ENCODE data around the gene SERPINA1.
"Not testable (repeated sequence)": the region's sequence is repeated elsewhere in the genome, so short reads cannot be mapped to it uniquely, and the experiment has no call there.

The SERPINA1 gene

GRCh38 chr14:94357166-94357565 lies 31.2 kb downstream of the SERPINA1 start:
- FAIRE-seq (no peak), DNase-seq (ENCODE audit: insufficient read length, low spot score) (no peak)
- TF ChIP-seq POU2F2 (IDR thresholded peaks at IDR 0.05; ENCODE audit: low read depth, low read length) (no peak), POLR2A (IDR thresholded peaks at IDR 0.05; ENCODE audit: low read depth, low read length) (no peak), TAF1 (IDR thresholded peaks at IDR 0.05; ENCODE audit: low read depth, low read length) (no peak), PAX5 (IDR thresholded peaks at IDR 0.05; ENCODE audit: insufficient read depth, low read length, severe bottlenecking) (no peak), POLR2AphosphoS5 (IDR thresholded peaks at IDR 0.05; ENCODE audit: low read depth, low read length) (no peak), SPI1 (IDR thresholded peaks at IDR 0.05; ENCODE audit: low read depth, low read length) (no peak)

DNA sequence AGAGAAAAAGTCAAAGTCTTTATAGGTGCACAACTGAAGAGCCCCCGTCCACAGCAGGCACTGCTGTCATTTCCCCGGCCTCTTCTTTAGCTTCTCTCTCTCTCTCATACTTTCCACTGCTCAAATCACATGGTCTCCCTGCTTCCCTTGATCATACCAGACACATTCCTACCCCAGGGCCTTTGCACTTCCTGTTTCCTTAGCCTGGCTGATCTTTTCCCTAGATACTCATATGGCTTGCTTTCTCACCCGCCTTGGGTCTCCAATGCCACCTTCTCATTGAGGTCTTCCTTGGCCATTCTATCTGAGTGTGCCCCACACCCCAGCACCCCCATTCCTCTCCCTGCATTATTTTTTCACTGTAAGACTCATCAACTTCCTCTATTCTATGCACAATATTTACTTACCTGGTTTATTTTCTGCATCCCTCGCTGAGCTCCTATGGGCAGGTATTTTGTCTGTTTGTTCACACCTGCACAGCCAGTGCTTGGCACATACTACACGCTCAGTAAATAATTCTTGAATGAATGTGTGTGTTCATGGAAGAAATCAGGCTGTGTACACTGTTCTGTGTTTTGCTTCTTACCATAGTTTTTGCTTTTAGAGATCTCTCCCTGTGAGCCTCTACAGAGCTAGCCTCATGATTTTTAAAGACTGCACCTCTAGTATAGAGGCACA lies 31.9 kb downstream of the SERPINA1 start:
- TF ChIP-seq TAF1 (IDR thresholded peaks at IDR 0.05; ENCODE audit: low read depth, low read length), result no peak
- no peak for TF ChIP-seq POLR2A (IDR thresholded peaks at IDR 0.05; ENCODE audit: low read depth, low read length)
- TF ChIP-seq POLR2AphosphoS5 (IDR thresholded peaks at IDR 0.05; ENCODE audit: low read depth, low read length), result no peak
- TF ChIP-seq PAX5 (IDR thresholded peaks at IDR 0.05; ENCODE audit: insufficient read depth, low read length, severe bottlenecking), result no peak
- no peak for TF ChIP-seq SPI1 (IDR thresholded peaks at IDR 0.05; ENCODE audit: low read depth, low read length)
- TF ChIP-seq POU2F2 (IDR thresholded peaks at IDR 0.05; ENCODE audit: low read depth, low read length), result no peak
- FAIRE-seq, result no peak

DNA sequence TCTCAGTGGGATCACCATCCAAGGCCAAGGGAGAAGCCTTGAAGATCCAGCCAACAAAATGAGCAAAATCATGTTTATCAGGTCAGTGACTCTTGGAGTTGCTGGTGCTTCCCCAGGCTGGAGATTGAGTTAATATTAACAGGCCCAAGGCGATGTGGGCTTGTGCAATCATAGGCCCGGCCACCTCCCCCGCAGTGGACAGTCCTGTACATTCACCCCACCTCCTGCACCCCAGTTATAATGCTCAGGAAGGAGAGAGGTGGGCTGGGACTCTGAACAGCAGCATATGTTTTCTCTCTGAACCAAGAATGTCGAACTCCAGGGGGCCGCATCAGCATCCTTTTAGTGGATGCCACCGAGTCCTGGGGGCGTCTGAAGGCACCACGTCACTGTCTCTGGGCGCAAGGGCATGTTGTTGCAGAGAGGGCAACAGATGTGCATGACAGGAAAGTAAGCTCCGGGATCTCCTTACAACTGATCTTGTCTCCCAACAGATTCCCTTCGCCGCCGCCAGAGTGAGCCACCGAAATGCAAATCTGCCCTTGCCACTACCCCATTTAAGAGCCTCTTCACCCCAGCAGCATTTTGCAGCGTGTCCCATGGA lies 33.1 kb downstream of the SERPINA1 start:
- TF ChIP-seq TAF1 (IDR thresholded peaks at IDR 0.05; ENCODE audit: low read depth, low read length) (no peak), POU2F2 (IDR thresholded peaks at IDR 0.05; ENCODE audit: low read depth, low read length) (no peak), SPI1 (IDR thresholded peaks at IDR 0.05; ENCODE audit: low read depth, low read length) (no peak), POLR2A (IDR thresholded peaks at IDR 0.05; ENCODE audit: low read depth, low read length) (no peak), POLR2AphosphoS5 (IDR thresholded peaks at IDR 0.05; ENCODE audit: low read depth, low read length) (no peak), PAX5 (IDR thresholded peaks at IDR 0.05; ENCODE audit: insufficient read depth, low read length, severe bottlenecking) (no peak)
- FAIRE-seq (no peak), DNase-seq (ENCODE audit: insufficient read length, low spot score) (no peak)

More for the DNA sequence above, 31.9 kb downstream of the SERPINA1 start:
- DNase-seq (ENCODE audit: insufficient read length, low spot score), result no peak

- DNase-seq (ENCODE audit: insufficient read length, low spot score) (no peak), FAIRE-seq (no peak)
- TF ChIP-seq PAX5 (IDR thresholded peaks at IDR 0.05; ENCODE audit: insufficient read depth, low read length, severe bottlenecking) (no peak), POU2F2 (IDR thresholded peaks at IDR 0.05; ENCODE audit: low read depth, low read length) (no peak), POLR2A (IDR thresholded peaks at IDR 0.05; ENCODE audit: low read depth, low read length) (no peak), POLR2AphosphoS5 (IDR thresholded peaks at IDR 0.05; ENCODE audit: low read depth, low read length) (no peak), SPI1 (IDR thresholded peaks at IDR 0.05; ENCODE audit: low read depth, low read length) (no peak), TAF1 (IDR thresholded peaks at IDR 0.05; ENCODE audit: low read depth, low read length) (no peak)
These were observed 33.7 kb downstream of the SERPINA1 start for GRCh38 chr14:94354638-94355185.

DNA sequence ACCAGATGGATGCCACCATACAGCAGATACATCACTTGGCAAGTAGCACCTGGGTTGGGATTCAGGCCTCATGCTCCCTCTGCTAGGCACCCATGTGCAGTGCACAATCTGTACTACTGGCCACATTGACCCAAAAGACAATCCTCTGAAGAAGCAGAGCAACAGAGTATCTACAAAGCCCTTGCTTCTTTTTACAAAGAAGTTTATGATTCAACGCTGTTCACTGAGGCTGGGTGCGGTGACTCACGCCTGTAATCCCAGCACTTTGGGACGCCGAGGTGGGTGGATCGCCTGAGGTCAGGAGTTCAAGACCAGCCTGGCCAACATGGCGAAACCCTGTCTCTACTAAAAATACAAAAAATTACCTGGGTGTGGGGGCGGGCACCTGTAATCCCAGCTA lies 34.2 kb downstream of the SERPINA1 start:
- FAIRE-seq; DNase-seq (ENCODE audit: insufficient read length, low spot score): not testable (repeated sequence)

DNA sequence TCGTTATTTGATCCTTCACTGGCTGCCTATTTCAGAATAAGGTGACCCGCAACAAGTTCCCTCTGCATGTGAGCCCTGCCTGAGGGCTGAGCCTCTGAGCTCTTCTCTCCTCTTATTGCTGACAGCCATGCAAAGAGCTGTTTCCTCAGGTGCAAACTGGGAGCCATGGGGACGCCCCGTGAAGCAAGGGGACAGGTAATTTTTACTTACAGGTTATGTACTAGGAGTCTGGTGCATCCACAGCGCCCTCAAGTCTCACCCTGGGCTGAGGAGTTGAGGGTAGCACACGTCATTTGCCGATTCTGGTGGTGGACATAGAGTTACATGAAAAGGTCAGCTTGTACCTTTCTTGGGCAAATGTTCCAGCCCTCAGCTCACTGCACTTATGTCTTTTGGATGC lies 39.1 kb downstream of the SERPINA1 start:
- no peak for DNase-seq (ENCODE audit: insufficient read length, low spot score)
- FAIRE-seq, result no peak
- no peak for TF ChIP-seq PAX5 (IDR thresholded peaks at IDR 0.05; ENCODE audit: insufficient read depth, low read length, severe bottlenecking)
- no peak for TF ChIP-seq POU2F2 (IDR thresholded peaks at IDR 0.05; ENCODE audit: low read depth, low read length)
- no peak for TF ChIP-seq SPI1 (IDR thresholded peaks at IDR 0.05; ENCODE audit: low read depth, low read length)
- TF ChIP-seq POLR2AphosphoS5 (IDR thresholded peaks at IDR 0.05; ENCODE audit: low read depth, low read length), result no peak
- TF ChIP-seq TAF1 (IDR thresholded peaks at IDR 0.05; ENCODE audit: low read depth, low read length), result no peak
- no peak for TF ChIP-seq POLR2A (IDR thresholded peaks at IDR 0.05; ENCODE audit: low read depth, low read length)

DNA sequence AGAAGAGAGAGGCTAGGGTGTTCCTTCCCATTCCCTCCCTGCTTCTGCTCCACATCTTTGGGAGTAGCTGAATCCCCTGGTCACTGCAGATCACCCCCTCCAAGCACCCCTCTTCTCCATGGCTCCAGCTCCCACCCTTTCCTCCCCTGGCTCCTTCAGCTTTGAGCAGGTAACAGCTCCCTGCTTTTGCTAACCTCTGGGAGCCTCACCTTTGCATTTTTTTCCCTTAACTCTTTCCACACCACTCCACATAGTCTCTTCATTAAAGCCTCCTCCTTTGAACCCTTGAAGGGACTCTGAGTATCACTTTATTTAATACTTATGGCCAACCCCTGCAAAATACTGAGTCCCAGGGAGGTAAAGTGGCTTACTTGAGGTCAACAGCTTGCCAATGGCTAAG lies 39.6 kb downstream of the SERPINA1 start:
- no peak for TF ChIP-seq POLR2AphosphoS5 (IDR thresholded peaks at IDR 0.05; ENCODE audit: low read depth, low read length)
- TF ChIP-seq POU2F2 (IDR thresholded peaks at IDR 0.05; ENCODE audit: low read depth, low read length), result no peak
- no peak for TF ChIP-seq PAX5 (IDR thresholded peaks at IDR 0.05; ENCODE audit: insufficient read depth, low read length, severe bottlenecking)
- no peak for TF ChIP-seq TAF1 (IDR thresholded peaks at IDR 0.05; ENCODE audit: low read depth, low read length)
- no peak for TF ChIP-seq POLR2A (IDR thresholded peaks at IDR 0.05; ENCODE audit: low read depth, low read length)
- no peak for DNase-seq (ENCODE audit: insufficient read length, low spot score)
- no peak for FAIRE-seq

- TF ChIP-seq POLR2A (IDR thresholded peaks at IDR 0.05; ENCODE audit: low read depth, low read length) (no peak), TAF1 (IDR thresholded peaks at IDR 0.05; ENCODE audit: low read depth, low read length) (no peak), PAX5 (IDR thresholded peaks at IDR 0.05; ENCODE audit: insufficient read depth, low read length, severe bottlenecking) (no peak), POU2F2 (IDR thresholded peaks at IDR 0.05; ENCODE audit: low read depth, low read length) (no peak), SPI1 (IDR thresholded peaks at IDR 0.05; ENCODE audit: low read depth, low read length) (no peak)
- no peak for DNase-seq (ENCODE audit: insufficient read length, low spot score)
- FAIRE-seq, result no peak
These were observed 41.6 kb downstream of the SERPINA1 start for GRCh38 chr14:94346841-94347240.

GRCh38 chr14:94346065-94346786 lies 42.2 kb downstream of the SERPINA1 start:
- not testable (repeated sequence) for DNase-seq (ENCODE audit: insufficient read length, low spot score)
- FAIRE-seq, result peak; percentile 16
